Hepatocyte (in vitro differentiated cells): Measurements from ENCODE around the gene SDR42E2.

ENCODE experiments used
- EZH2 ChIP-seq: fragments of 200-600 bp; sonication (generic); IDR thresholded peaks from 2 replicates; pipeline ENCODE4 v1.6.1; 2016; ENCODE audit warnings: antibody characterized with exemption, mild to moderate bottlenecking, borderline replicate concordance
- EZH2phosphoT487 ChIP-seq: fragments of 200-600 bp; sonication (generic); IDR thresholded peaks from one replicate; pipeline ENCODE4 v1.6.1; 2018; ENCODE audit warnings: antibody characterized with exemption, mild to moderate bottlenecking, low read depth, moderate library complexity; ENCODE audit not compliant: unreplicated experiment, severe bottlenecking
- TF ChIP-seq, protein P1 (sequence below): fragments of 200-600 bp; sonication (generic); IDR thresholded peaks from 2 replicates; pipeline ENCODE4 v1.5.1; 2016; ENCODE audit warnings: antibody characterized with exemption, mild to moderate bottlenecking; ENCODE audit not compliant: poor library complexity

DNA sequence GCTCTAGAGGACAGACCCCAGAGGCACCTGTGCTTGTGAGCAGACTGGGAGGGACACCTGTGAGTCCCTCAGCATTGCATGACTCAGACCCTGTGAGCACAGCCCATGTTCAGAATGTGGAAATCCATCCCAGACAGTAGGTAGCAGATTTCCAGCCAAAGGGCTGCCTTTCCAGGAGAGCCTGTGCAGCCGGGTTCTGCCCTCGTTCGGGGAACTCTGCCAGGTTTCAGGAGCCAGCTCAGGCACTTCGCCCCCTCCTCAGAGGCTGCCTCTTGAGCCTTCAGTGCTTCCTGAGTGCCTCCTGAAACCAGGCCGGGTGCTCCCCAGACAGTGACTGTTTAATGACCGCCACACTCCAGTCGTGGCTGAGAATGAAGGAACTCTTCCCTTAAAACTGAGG lies 23.3 kb upstream of the SDR42E2 start:
- TF ChIP-seq, protein P1, sequence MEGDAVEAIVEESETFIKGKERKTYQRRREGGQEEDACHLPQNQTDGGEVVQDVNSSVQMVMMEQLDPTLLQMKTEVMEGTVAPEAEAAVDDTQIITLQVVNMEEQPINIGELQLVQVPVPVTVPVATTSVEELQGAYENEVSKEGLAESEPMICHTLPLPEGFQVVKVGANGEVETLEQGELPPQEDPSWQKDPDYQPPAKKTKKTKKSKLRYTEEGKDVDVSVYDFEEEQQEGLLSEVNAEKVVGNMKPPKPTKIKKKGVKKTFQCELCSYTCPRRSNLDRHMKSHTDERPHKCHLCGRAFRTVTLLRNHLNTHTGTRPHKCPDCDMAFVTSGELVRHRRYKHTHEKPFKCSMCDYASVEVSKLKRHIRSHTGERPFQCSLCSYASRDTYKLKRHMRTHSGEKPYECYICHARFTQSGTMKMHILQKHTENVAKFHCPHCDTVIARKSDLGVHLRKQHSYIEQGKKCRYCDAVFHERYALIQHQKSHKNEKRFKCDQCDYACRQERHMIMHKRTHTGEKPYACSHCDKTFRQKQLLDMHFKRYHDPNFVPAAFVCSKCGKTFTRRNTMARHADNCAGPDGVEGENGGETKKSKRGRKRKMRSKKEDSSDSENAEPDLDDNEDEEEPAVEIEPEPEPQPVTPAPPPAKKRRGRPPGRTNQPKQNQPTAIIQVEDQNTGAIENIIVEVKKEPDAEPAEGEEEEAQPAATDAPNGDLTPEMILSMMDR, result no peak
- no peak for TF ChIP-seq EZH2
- TF ChIP-seq EZH2phosphoT487, result no peak
